T-helper 2 cell (primary cell): ENCODE data around the gene MAPKAP1.

Experiments
- DNase-seq, 5 experiments: peaks; one replicate each; pipeline versions ENCODE4 v3.0.0 to v3.0.0-alpha.2; 2012 to 2022

MAPKAP1 gene

DNA sequence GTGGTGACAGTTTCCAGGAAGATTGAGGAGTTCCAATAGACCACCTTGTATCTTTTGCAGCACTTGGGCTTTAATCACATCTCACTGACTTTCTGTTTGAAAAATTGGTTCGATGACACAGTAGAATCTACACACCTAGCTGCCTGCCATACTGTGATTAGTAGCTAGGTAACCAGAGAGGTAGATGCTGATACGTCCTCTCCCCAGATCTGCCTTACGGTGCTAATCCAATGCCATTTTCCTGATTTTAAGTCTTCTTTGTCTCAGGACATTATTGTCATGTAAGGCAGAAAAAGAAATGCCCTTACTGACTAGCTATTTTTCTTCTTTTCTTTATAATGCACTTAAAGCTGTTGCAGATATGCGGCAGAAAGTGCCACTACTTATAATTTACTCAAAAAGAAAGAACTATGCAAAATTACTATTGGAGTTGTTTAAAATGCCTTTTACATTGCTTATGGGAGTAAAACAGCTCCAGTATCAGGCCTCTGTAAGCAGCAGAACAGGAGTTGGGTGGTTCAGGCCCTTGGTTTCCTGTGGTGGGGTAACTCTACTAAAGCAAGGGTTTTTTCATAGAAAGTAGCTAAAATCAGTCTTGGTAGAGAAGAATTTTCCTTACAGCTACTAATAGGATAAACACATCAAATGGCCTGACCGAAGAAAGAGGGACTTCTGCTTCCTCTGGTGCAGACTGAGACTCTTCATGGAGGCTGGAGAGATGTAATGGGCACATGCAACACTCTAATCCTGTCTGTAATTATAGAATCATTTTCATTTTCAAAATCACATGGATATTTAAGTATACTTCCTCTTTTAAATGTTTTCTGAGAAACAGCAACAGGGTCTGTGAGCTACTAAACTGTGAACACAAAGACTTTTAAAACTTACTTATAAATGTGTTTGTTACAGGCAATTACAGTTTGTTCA is 177.2 kb downstream of the MAPKAP1 start:
- DNase-seq, result no peak

GRCh38 chr9:125529107-125529506 is 177.9 kb downstream of the MAPKAP1 start:
- no peak for DNase-seq

DNA sequence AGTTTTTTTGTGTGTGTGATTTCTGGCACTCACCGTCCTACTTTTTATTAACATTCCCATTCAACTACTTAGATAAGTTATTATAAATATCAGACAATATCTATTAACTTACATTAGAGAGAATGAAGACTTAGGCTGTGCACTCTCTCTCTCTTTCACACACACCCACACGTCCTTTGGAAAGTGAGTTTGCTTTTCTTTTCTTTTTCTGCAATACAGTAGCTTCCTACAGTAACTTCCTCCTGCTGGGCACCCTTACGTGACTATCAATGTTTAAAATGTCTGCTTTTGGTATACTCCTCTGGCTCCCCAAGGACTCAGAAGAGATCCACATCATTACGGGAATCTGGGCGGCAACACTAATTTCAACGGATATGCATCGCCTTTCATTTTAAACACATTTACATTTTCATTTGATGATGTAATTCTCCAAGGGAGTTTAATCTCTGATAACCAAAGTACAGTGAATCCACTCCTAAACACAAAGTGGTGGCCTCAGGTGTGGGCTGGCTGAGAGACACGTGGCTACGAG is 179.5 kb downstream of the MAPKAP1 start:
- no peak for DNase-seq

- DNase-seq, result no peak
These were observed 180.9 kb downstream of the MAPKAP1 start for GRCh38 chr9:125525921-125526631.

DNA sequence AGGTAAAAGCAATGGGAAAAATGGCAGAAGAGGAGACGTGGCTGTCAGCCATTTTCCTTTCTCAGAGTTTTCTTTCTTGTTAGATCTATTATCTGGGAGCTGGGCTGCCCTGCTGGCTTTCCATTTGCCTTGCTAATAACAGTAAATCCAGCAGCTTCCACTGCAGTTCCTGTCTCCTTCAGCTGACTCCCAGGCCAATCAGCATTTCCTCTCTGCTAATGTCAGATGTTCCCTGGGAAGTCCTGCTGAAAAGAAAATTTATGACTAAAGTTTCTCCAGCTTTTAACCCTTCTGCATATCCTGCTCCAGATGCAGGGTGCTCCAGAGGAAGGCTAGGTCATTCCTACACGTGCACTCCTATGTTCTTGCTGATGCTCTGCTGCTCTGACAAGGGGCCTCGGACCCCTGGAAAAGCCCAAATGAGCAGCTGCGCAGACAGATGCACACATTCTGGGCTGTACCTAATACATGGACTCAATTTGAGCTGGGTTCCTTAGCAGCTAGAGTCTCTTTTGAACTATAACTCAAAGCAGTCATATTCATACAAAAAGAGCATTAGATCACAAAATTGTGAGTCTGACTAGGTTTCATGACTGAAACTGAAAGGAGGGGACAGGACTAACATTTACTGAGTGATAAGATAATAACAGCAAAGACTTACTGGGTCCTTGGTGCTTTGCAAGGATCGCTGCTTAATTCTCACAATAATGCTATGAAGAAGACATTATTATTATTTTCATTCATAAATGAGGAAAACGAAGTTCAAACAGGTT is 182.2 kb downstream of the MAPKAP1 start:
- DNase-seq, result peak in 1 of 5 experiments; percentile 18

GRCh38 chr9:125523681-125524080 is 183.3 kb downstream of the MAPKAP1 start:
- no peak for DNase-seq

DNA sequence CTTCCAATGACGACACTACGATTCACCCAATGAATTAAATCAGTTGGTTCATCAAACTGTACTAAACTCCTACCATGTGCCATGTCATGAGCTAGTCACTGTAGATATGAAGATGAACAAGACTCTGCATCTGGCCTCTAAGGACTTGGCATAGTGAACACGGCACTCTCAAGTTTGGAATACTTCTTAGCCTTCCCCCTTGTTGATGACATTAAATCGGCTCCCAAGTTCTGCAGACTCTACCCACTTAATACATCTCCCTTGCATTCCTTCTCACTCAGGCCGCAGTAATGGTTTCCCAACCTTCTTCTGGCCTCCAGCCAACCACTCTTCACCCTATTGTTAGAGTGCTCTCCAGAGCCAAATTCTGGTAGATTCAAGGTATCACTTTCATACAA is 184.7 kb downstream of the MAPKAP1 start:
- DNase-seq, result no peak

DNA sequence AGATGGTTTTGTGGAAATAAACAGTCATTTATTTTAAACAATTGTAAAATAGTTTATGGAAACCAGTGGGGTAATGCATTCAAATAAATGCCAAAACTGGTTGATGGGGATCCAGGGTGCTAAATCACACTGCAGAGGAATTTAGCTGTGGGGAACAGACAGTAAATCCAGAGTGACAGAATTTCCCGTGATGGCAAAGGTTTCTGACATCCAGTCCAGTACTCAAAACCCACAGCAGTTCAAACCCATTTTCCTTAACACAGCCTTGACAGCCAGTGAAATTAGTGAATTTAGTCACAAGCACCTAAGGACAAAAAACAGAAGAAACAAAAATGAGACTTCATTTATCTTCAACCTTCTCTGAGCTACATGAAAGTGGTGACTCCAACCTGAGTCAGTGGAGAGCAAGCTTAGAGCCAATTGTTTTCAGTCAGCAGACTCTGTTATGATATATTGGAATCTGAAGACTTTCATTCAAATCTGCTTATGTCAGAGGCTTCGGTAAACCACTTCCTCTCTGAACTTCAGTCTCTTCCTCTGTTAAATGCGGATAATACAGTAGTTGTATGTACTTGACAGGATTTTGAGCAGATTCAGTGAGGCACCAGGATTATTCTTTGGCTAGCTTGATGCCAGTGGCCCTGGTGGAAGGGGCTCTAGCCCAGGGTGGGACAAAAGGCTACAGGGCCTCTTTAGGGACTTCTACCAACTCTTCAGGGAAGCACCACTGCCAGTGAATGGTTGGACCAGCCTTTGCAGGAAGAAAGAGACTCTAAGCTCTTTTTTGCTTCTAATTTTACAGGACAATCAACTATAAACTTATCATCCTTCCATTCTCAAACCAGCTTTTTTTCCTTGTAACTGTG is 185.3 kb downstream of the MAPKAP1 start:
- DNase-seq, result peak in 2 of 5 experiments; percentile 9 to 89

- no peak for DNase-seq
These were observed 187.3 kb downstream of the MAPKAP1 start for GRCh38 chr9:125519734-125520133.

GRCh38 chr9:125517577-125517976 is 189.4 kb downstream of the MAPKAP1 start:
- no peak for DNase-seq

- no peak for DNase-seq
These were observed 190.7 kb downstream of the MAPKAP1 start for GRCh38 chr9:125515983-125516940.

- DNase-seq, result no peak
These were observed 191.7 kb downstream of the MAPKAP1 start for GRCh38 chr9:125515281-125515680.

GRCh38 chr9:125514468-125514867 is 192.5 kb downstream of the MAPKAP1 start:
- DNase-seq, result no peak

- peak in 1 of 5 experiments; percentile 45 for DNase-seq
These were observed 193.2 kb downstream of the MAPKAP1 start for GRCh38 chr9:125513668-125514413.

DNA sequence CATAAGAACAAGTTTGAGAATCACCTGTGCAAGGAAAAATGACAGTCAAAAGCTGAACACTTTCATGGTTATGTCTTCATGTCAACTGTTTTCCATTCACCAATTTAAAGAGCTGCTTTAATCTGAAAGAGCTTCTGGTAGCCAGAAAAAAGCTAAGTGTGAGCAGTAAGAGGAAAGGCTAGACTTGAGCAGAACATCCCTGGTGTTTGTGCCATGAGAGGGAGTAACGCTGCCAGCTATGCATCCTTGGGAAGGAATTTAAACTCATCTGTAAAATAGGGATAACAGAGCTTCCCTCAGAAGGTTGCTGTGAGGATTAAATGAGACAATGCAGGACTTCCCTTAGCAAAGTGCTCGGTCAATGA is 193.7 kb downstream of the MAPKAP1 start:
- no peak for DNase-seq

DNA sequence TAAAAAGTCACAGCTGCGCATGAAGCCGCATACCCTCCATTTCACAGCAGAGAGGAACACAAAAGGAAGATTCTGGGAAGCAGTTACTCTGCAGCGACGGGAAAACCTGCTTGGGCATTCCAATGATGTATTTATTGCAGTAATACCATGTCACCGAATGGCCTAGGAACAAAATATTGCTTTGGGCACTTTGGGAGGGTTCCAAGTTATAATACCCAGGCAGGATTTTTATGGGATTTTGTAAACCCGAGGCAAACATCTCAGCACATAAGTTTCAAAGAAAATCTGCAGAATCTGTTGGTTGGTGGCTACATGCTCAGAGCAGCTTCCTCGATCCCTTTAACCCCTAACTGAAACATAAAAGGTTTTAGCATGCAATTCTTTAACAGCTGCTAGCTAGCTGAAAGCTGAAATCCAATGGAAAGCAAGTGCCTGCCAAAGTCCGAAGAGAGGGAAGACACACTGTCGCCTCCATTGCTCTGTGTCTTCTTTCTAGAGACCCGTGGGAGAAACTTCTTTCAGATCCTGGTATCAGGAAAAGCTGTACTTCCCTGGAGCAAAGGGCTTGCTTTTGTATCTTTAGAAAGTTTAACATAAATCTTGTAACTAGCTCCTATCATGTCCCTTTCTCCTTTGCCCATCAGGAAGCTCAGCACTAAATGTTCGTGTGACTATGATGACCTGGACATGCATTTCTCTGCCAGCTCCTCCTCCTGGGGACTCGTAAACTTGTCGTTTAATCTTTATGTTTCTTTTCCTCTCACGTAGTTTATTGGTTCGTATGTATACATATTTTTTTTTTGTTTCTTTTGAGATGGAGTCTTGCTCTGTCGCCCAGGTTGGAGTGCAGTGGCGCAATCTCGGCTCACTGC is 195.0 kb downstream of the MAPKAP1 start:
- no peak for DNase-seq

DNA sequence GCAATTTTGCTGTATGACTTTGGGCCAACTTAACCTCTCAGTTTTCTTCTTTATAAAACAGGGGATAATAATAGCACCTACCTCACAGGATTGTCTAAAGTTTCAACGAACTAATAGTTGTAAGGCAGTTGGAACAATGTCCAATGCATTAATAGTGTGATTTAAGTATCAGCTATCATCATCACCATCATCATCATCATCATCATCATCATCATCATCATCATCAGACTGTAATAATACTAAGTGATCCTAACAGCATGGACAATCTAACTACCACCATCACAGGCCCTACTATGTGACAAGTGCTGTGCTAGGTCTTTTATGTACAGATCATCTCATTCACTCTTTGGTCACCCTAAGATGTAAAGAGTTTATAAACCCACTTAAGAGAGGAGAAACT is 196.0 kb downstream of the MAPKAP1 start:
- DNase-seq, result no peak

GRCh38 chr9:125509476-125509875 is 197.5 kb downstream of the MAPKAP1 start:
- no peak for DNase-seq

DNA sequence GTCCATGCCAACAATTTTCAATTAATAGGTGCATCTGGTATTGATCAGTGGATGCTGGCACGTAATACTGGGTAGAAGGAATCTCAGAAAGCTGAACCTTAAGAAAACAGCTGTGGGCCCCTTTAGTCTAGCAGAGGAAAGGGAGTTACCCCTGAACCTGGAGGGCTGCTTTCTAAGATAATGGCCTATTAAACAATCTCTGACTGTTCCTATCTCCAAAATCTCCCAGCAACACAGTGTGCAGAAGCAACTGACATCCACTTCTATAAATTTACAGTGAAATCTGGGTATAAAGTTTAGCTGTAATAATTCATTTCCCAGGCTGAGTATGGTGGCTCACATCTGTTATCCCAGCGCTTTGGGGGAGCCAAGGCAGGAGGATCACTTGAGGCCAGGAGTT is 198.8 kb downstream of the MAPKAP1 start:
- DNase-seq, result no peak
